ENCODE measurements around the gene OR2G2. TPM values are rescaled to one million over a fixed set of nuclear protein-coding genes. Genes with fewer than 3 reads are reported as not detected.

The OR2G2 gene
- total and polyA plus RNA-seq, 2 donors from 2014 or later, result not detected

Other genes with a start within 250 kb of the OR2G2 start
- 4.0 TPM for gene NLRP3, start 172.2 kb upstream of the OR2G2 start, total RNA-seq
- gene NLRP3, start 172.2 kb upstream of the OR2G2 start, polyA plus RNA-seq (ENCODE audit: insufficient read depth, low read depth, low replicate concordance), result not detected
- not detected for gene OR2B11, start 130.3 kb upstream of the OR2G2 start, total RNA-seq
- gene OR2B11, start 130.3 kb upstream of the OR2G2 start, polyA plus RNA-seq (ENCODE audit: insufficient read depth, low read depth, low replicate concordance), result not detected
- gene OR2C3, start 51.9 kb upstream of the OR2G2 start, total RNA-seq, result 0.06 TPM
- gene OR2C3, start 51.9 kb upstream of the OR2G2 start, polyA plus RNA-seq (ENCODE audit: insufficient read depth, low read depth, low replicate concordance), result not detected
- gene GCSAML, start 39.2 kb upstream of the OR2G2 start, total RNA-seq, result 1.8 TPM
- gene GCSAML, start 39.2 kb upstream of the OR2G2 start, polyA plus RNA-seq (ENCODE audit: insufficient read depth, low read depth, low replicate concordance), result not detected
- not detected for gene OR2G3, start 17.2 kb downstream of the OR2G2 start, total RNA-seq
- not detected for gene OR2G3, start 17.2 kb downstream of the OR2G2 start, polyA plus RNA-seq (ENCODE audit: insufficient read depth, low read depth, low replicate concordance)
- not detected for gene OR13G1, start 91.4 kb downstream of the OR2G2 start, total RNA-seq
- gene OR13G1, start 91.4 kb downstream of the OR2G2 start, polyA plus RNA-seq (ENCODE audit: insufficient read depth, low read depth, low replicate concordance), result not detected
- gene OR6F1, start 128.3 kb downstream of the OR2G2 start, total RNA-seq, result not detected
- gene OR6F1, start 128.3 kb downstream of the OR2G2 start, polyA plus RNA-seq (ENCODE audit: insufficient read depth, low read depth, low replicate concordance), result not detected
- not detected for gene OR14K1, start 150.3 kb downstream of the OR2G2 start, total RNA-seq
- not detected for gene OR14K1, start 150.3 kb downstream of the OR2G2 start, polyA plus RNA-seq (ENCODE audit: insufficient read depth, low read depth, low replicate concordance)
- gene OR14A2, start 159.8 kb downstream of the OR2G2 start, total RNA-seq, result not detected
- not detected for gene OR14A2, start 159.8 kb downstream of the OR2G2 start, polyA plus RNA-seq (ENCODE audit: insufficient read depth, low read depth, low replicate concordance)
- gene OR1C1, start 172.2 kb downstream of the OR2G2 start, total RNA-seq, result not detected
- not detected for gene OR1C1, start 172.2 kb downstream of the OR2G2 start, polyA plus RNA-seq (ENCODE audit: insufficient read depth, low read depth, low replicate concordance)
- gene OR14A16, start 235.8 kb downstream of the OR2G2 start, total RNA-seq, result not detected
- not detected for gene OR14A16, start 235.8 kb downstream of the OR2G2 start, polyA plus RNA-seq (ENCODE audit: insufficient read depth, low read depth, low replicate concordance)